ENCODE data around the gene STXBP6. TPM values are rescaled to one million over a fixed set of nuclear protein-coding genes. Genes with fewer than 3 reads are reported as not detected.

The STXBP6 gene
- total RNA-seq, 1 donor from 2014 or later = 0.51 TPM

DNA sequence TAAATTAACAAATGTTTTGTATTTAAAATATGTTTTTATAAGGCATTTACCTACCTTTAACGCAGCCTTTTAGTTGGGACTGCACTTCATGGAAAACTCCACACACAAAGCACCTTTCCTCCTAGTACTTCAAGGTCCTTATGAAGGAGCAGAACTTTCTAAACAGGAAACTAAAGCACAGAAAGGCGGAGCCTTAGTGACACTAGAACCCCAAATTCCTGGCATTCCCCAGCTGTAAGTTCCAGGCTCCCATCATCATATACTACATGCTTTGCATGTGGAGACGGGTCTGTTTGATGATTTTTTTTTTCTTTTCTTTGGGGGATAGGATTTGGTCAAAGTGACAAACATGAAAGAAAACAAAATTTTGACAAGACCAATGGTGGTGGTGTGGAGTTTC, 39.5 kb downstream of the STXBP6 start:
- TF ChIP-seq, protein P1, sequence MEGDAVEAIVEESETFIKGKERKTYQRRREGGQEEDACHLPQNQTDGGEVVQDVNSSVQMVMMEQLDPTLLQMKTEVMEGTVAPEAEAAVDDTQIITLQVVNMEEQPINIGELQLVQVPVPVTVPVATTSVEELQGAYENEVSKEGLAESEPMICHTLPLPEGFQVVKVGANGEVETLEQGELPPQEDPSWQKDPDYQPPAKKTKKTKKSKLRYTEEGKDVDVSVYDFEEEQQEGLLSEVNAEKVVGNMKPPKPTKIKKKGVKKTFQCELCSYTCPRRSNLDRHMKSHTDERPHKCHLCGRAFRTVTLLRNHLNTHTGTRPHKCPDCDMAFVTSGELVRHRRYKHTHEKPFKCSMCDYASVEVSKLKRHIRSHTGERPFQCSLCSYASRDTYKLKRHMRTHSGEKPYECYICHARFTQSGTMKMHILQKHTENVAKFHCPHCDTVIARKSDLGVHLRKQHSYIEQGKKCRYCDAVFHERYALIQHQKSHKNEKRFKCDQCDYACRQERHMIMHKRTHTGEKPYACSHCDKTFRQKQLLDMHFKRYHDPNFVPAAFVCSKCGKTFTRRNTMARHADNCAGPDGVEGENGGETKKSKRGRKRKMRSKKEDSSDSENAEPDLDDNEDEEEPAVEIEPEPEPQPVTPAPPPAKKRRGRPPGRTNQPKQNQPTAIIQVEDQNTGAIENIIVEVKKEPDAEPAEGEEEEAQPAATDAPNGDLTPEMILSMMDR (IDR thresholded peaks at IDR 0.05; ENCODE audit: unreplicated experiment) = no peak
- Mint-ChIP-seq H3K27ac (ENCODE audit: unreplicated experiment) (no peak overlapping the region), H3K9me3 (ENCODE audit: unreplicated experiment) (no peaks in the 10 kb centered on the region), H3K4me3 (ENCODE audit: unreplicated experiment) (no peak overlapping the region), H3K4me1 (ENCODE audit: unreplicated experiment) (peaks cover 3% of the 10 kb centered on the region), H3K27me3 (ENCODE audit: unreplicated experiment) (no peaks in the 10 kb centered on the region), H3K36me3 (ENCODE audit: low read depth, unreplicated experiment) (no peaks in the 10 kb centered on the region)
- no peak for DNase-seq (ENCODE audit: low spot score)

DNA sequence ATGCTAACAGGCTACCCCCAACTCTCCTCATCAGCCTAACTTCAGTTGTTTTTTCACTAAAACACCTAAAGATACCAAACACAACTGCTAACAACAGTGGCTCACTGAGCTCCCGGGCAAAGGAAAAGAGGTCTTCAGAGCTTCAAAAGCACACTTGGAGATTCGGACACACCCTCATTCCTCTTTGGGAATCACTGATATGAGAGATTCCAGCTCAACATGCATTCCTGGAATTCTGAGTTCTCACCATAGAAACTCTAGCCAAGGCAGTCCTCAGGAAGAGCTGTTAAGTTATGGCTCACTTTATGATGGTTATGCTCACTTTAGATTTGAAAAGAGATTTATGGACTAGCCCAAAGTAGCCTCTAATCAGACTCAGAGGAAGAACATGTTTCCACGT, 40.1 kb downstream of the STXBP6 start:
- Mint-ChIP-seq H3K4me3 (ENCODE audit: unreplicated experiment) (no peak overlapping the region), H3K27ac (ENCODE audit: unreplicated experiment) (no peak overlapping the region)

DNA sequence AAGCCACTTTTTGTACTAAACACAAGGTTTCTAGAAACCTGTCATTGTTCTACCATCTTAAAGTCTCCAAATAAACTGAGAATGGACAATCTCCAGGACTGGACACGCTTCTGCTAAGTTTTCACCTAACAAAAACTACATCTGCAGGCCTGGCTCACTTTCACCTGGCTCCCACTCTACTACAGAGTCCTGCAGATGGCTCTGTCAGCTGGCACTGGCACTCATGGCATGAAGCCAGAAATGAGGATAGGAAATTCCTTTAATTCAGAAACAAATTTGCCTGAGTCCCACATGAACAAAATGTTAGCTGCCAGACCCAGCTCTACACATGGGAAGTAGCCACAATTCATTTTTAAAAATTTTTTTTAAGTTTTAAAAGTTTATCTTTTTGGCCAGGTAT, 42.1 kb downstream of the STXBP6 start:
- TF ChIP-seq, protein P1 (IDR thresholded peaks at IDR 0.05; ENCODE audit: unreplicated experiment) = no peak
- DNase-seq (ENCODE audit: low spot score) = no peak
- Mint-ChIP-seq H3K4me3 (ENCODE audit: unreplicated experiment) (no peak overlapping the region), H3K27ac (ENCODE audit: unreplicated experiment) (no peak overlapping the region), H3K4me1 (ENCODE audit: unreplicated experiment) (peaks cover 10% of the 10 kb centered on the region), H3K27me3 (ENCODE audit: unreplicated experiment) (no peaks in the 10 kb centered on the region), H3K9me3 (ENCODE audit: unreplicated experiment) (no peaks in the 10 kb centered on the region), H3K36me3 (ENCODE audit: low read depth, unreplicated experiment) (no peaks in the 10 kb centered on the region)

More for the DNA sequence above, 40.1 kb downstream of the STXBP6 start:
- TF ChIP-seq, protein P1 (IDR thresholded peaks at IDR 0.05; ENCODE audit: unreplicated experiment) = no peak
- Mint-ChIP-seq H3K9me3 (ENCODE audit: unreplicated experiment) (no peaks in the 10 kb centered on the region), H3K36me3 (ENCODE audit: low read depth, unreplicated experiment) (no peaks in the 10 kb centered on the region), H3K4me1 (ENCODE audit: unreplicated experiment) (peaks cover 3% of the 10 kb centered on the region), H3K27me3 (ENCODE audit: unreplicated experiment) (no peaks in the 10 kb centered on the region)
- no peak for DNase-seq (ENCODE audit: low spot score)

DNA sequence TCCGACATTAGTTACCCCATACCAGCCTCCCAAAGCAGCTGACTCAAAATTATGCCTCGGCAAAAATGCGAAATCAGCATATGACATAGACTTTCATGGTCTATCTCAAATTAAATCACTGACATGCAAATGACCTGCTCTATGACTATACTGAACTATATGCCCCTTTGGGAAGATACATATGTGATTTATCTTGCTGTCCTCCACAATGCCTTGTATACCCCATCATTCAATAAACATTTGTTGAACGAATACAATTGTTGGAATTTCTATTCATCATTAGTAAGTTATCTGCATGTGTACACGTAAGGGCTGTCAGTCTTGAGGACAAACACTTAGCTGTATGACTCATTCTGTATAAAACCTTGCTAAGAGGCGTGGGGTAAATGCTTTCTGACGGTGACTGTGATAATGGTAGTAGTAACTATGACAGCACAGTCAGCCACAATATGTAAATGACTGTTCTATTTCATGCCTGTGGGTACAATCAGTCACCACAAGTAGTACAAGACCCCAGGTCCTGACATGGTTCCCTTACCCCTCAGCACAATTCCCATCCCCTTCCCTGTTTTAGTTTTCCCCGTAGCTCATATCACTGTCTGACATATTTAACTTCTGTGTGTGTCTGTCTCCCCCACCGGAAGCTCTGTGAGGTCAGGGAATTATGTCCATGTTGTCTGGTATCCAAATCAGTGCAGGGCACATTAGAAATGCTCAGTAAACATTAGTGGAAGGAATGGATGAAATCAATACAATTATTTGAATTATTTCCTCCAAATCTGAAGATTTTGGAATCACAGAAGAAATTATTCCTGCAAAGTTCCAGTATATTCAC, 42.8 kb downstream of the STXBP6 start:
- H3K27ac Mint-ChIP-seq (ENCODE audit: unreplicated experiment) = no peak overlapping the region
- H3K36me3 Mint-ChIP-seq (ENCODE audit: low read depth, unreplicated experiment) = no peaks in the 10 kb centered on the region
- TF ChIP-seq, protein P1 (IDR thresholded peaks at IDR 0.05; ENCODE audit: unreplicated experiment) = no peak
- no peak for DNase-seq (ENCODE audit: low spot score)
- H3K9me3 Mint-ChIP-seq (ENCODE audit: unreplicated experiment) = no peaks in the 10 kb centered on the region
- H3K4me3 Mint-ChIP-seq (ENCODE audit: unreplicated experiment) = no peak overlapping the region
- H3K27me3 Mint-ChIP-seq (ENCODE audit: unreplicated experiment) = no peaks in the 10 kb centered on the region
- H3K4me1 Mint-ChIP-seq (ENCODE audit: unreplicated experiment) = peaks cover 10% of the 10 kb centered on the region

DNA sequence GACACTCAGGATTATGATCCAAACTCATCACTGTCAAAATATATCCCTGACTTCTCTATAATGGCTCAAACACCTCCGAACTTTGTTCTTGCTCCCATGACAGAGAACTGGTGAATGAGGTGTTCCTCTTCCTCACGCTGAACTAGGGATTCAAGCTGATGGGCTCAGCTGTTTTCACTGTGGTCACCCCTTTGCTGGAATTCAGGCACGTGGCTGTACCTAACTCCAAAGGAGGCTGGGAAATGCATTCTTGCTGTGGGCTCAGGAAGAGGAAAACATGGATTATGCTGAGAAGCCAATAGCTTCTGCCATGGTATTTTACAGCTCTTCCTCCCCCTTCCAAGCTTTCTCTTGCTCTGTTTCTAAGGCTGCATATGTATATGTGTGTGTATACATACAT, 43.9 kb downstream of the STXBP6 start:
- no peak for DNase-seq (ENCODE audit: low spot score)
- Mint-ChIP-seq H3K9me3 (ENCODE audit: unreplicated experiment) (no peaks in the 10 kb centered on the region), H3K4me1 (ENCODE audit: unreplicated experiment) (peaks cover 10% of the 10 kb centered on the region), H3K36me3 (ENCODE audit: low read depth, unreplicated experiment) (no peaks in the 10 kb centered on the region), H3K27ac (ENCODE audit: unreplicated experiment) (no peak overlapping the region), H3K27me3 (ENCODE audit: unreplicated experiment) (no peaks in the 10 kb centered on the region), H3K4me3 (ENCODE audit: unreplicated experiment) (no peak overlapping the region)
- TF ChIP-seq, protein P1 (IDR thresholded peaks at IDR 0.05; ENCODE audit: unreplicated experiment) = no peak

Measured in endothelial cell (in vitro differentiated cells).